GM12873 (cell line): ENCODE results near the gene POMT2.

Experiments used
- CTCF ChIP-seq: IDR thresholded peaks from 2 replicates; pipeline ENCODE4 v1.5.1; 2012; ENCODE audit warnings: low read depth, mild to moderate bottlenecking, moderate library complexity, low read length, control low read depth; ENCODE audit not compliant: insufficient read depth; ENCODE audit errors: missing control alignments

The POMT2 gene

GRCh38 chr14:77339407-77339806 is 18.7 kb upstream of the POMT2 start:
- no peak for TF ChIP-seq CTCF

DNA sequence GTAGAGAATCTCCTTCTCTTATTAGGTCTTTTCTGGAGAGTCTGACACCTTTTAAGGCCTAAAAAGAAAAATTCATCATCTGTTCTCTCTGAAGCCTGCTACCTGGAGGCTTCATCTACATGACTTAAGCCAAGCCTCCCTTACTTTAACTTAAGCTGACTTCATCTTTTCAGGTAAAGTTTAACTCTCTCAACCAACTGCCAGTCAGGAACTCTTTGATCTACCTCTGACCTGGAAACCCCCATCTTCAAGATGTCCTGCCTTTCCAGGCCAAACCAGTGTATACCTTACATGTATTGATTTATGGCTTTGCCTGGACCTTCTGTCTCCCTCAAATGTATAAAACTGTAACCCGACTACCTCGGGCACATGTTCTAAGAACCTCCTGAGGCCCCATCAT is 17.6 kb upstream of the POMT2 start:
- no peak for TF ChIP-seq CTCF

GRCh38 chr14:77337880-77338279 is 17.2 kb upstream of the POMT2 start:
- TF ChIP-seq CTCF: no peak

DNA sequence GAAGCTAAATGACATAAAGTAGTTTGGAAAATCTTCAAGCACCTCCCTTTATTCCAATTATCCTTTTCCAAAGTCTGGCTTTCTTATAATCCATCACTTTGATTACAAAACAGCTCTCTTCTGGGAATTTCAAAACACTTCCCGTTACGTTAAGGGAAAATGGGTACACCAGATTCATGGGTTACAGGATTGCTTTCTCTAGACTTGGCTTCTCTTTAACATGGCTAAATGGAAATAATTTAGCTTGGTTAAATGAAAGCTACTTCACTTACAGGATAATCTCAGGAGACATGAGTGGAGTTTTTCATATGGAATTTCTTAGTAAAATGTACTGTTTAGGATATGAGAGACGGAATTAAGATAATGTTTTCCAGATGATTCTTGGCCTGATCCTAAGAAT is 14.9 kb upstream of the POMT2 start:
- TF ChIP-seq CTCF: no peak

DNA sequence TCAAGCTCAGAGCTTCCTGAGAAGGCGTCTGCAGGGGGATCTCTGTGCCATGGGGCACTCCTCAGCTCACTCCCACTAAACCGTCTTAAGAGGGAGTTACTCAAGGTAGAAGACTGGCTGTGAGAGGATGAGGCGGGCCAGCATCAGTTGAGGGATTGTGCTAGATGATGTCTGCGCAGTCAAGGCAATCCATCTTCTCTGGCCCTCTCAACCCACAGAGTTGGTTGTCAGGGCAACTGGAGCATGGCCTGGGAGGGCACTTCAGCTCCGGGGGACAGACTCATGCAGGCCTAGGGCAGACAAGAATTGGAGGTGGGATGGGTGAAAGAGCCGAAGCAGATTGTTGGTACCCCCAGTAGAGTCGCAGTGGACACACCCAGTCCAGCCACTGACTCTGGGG is 9.2 kb upstream of the POMT2 start:
- no peak for TF ChIP-seq CTCF

DNA sequence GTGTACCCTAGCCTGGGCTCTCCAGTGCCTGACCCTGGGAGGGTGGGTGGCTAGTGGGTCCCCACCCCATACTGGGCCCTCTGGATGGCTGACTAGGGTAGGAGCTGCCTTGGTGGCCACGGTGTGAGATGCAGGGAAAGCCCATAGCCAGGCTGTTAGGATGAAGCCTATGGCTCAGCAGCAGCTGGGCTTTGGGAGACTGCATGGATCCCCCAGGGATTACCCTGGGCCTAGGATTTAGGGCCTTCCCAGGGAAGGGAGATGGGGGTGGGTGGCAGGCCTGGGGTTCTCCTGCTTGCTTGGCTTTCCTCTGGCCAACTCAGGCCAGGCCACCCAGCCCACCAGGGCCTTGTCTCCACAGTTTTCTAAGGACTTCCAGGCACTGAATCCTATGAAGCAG is 6.4 kb upstream of the POMT2 start:
- TF ChIP-seq CTCF: no peak

DNA sequence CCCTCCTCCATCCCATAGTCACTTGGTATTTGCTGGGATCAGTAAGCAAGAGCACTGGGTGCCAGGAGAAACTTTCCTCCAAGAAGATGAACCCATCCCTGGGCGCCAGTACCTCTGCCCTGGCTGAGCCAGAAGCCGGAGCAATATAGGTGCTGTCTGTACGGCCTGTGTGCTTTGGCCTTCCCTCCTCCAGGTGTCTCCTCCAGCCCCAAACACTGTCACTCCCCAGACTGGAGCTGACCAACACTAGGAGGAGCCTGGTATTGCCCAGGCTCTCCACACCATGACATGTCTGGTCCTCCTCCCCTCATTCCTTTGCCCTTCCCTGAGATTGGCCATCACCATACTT is 5.0 kb upstream of the POMT2 start:
- no peak for TF ChIP-seq CTCF

- TF ChIP-seq CTCF: no peak
Measured at GRCh38 chr14:77324816-77325745, 4.4 kb upstream of the POMT2 start.
